ENCODE measurements around the gene MAG.

MAG gene, protein sequence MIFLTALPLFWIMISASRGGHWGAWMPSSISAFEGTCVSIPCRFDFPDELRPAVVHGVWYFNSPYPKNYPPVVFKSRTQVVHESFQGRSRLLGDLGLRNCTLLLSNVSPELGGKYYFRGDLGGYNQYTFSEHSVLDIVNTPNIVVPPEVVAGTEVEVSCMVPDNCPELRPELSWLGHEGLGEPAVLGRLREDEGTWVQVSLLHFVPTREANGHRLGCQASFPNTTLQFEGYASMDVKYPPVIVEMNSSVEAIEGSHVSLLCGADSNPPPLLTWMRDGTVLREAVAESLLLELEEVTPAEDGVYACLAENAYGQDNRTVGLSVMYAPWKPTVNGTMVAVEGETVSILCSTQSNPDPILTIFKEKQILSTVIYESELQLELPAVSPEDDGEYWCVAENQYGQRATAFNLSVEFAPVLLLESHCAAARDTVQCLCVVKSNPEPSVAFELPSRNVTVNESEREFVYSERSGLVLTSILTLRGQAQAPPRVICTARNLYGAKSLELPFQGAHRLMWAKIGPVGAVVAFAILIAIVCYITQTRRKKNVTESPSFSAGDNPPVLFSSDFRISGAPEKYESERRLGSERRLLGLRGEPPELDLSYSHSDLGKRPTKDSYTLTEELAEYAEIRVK

DNA sequence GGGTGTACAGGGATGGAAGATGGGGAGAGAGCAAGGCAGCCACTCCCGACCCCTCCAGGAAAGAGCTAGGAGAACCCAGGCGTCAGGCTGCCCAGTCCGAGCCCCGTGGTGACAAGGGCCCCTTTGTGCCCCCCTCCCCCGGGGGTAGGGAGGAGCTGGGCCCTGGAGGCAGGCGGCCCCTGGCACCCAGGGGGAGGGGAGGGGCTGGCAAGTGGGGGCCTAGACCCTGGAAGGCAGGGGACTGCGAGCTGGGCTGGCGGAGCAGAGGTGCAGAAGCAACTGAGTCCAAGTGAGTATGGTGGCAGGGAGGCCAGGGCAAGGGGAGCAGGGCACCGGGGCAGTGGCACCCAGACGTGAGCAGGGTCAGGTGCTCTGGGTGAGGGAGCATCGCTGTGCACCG, at the start of gene MAG:
TSS of gene MAG (plus strand) at position 246 of the 400 bp plus-strand sequence. CDS start 3,248 bp downstream, outside the sequence.
- H3K27ac ChIP-seq = no peak within 1 kb of the TSS
- H3K4me3 ChIP-seq = no peak within 1 kb of the TSS

DNA sequence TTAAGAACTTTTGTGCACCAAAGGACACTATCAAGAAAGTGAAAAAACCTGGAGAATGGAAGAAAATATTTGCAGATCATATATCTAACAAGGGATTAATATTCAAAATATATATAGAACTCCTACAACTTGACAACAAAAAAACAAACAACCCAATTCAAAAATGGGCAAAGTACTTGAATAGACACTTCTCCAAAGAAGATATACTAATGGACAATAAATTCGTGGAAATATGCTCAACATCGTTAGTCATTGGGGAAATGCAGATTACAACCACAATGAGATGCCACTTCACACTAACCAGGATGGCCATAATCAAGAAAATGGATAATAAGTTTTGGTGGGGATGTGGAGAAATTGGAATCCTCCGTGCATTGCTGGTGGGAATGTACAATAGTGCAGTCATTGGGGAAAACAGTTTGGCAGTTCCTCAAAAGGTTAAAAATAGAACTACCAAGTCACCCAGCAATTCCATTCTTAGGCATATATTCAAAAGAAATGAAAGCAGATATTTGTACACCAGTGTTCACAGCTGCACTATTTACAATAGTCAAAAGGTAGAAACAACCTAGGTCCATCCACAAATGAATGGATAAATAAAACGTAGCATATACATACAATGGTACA, 45.4 kb upstream of the MAG start:
- no peak overlapping the region for H3K9ac ChIP-seq (ENCODE audit: insufficient read length)
- DNase-seq (ENCODE audit: low read depth, low spot score) = no peak
- H3K9me3 ChIP-seq (ENCODE audit: low read depth, low read length) = no peaks in the 10 kb centered on the region
- no peaks in the 10 kb centered on the region for H3K36me3 ChIP-seq (ENCODE audit: insufficient read depth, low read length)
- H3K4me3 ChIP-seq = no peak overlapping the region
- no peak overlapping the region for H3K27ac ChIP-seq
- TF ChIP-seq POLR2AphosphoS5 (IDR thresholded peaks at IDR 0.05; ENCODE audit: borderline replicate concordance, low read depth, low read length) (no peak), EZH2 (IDR thresholded peaks at IDR 0.05) (no peak), FOXP2 (optimal IDR thresholded peaks at IDR 0.05; ENCODE audit: control extremely low read depth, extremely low read length, insufficient read depth) (no peak)

More for the DNA sequence above, at the start of gene MAG:
- Histone ChIP-seq H3K9me3 (ENCODE audit: low read depth, low read length) (no peaks in the 10 kb centered on the region), H3K36me3 (ENCODE audit: insufficient read depth, low read length) (no peaks in the 10 kb centered on the region), H3K9ac (ENCODE audit: insufficient read length) (no peak within 1 kb of the TSS)
- no peak for TF ChIP-seq EZH2 (IDR thresholded peaks at IDR 0.05)
- no peak for TF ChIP-seq FOXP2 (optimal IDR thresholded peaks at IDR 0.05; ENCODE audit: control extremely low read depth, extremely low read length, insufficient read depth)
- no peak for TF ChIP-seq POLR2AphosphoS5 (IDR thresholded peaks at IDR 0.05; ENCODE audit: borderline replicate concordance, low read depth, low read length)
- DNase-seq (ENCODE audit: low read depth, low spot score) = no peak

DNA sequence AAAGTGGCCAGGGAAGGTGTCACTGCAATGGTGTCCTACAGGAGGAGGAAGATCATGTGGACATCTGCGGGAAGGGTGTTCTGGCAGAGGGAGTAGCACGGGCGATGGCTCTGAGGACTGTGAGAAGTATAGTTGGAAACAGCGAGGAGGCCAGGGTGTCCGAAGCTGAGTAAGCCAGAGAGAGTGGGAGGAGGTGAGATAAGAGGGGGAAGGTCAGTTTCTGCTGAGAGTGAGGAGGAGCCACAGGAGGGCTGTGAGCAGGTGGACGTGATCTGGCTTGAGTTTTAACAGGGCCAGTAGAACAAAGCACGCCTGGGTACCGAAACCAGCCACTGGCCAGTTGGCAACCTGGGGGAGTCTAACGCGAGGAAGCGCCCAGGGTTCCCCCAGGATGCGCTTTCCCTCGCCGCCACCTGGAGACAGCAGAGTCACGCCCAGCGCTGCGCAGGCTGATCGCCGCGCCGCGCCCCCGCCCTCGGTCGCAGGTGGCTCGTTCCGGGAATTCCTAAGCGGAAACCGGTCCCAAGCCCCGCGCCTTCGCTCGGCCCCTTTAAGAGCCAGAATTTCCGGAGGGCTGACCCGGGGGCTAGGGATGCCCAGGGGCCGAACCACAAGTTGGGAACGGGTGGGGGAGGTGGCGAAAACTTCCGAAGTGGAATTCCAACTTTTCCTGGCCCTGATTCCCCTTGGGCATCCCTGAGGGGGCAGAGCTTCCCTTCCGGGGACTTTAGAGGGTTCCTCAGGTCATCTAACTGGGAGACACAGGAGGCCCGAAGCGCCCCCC, 44.2 kb upstream of the MAG start:
- H3K27ac ChIP-seq = no peak overlapping the region
- no peak for DNase-seq (ENCODE audit: low read depth, low spot score)

DNA sequence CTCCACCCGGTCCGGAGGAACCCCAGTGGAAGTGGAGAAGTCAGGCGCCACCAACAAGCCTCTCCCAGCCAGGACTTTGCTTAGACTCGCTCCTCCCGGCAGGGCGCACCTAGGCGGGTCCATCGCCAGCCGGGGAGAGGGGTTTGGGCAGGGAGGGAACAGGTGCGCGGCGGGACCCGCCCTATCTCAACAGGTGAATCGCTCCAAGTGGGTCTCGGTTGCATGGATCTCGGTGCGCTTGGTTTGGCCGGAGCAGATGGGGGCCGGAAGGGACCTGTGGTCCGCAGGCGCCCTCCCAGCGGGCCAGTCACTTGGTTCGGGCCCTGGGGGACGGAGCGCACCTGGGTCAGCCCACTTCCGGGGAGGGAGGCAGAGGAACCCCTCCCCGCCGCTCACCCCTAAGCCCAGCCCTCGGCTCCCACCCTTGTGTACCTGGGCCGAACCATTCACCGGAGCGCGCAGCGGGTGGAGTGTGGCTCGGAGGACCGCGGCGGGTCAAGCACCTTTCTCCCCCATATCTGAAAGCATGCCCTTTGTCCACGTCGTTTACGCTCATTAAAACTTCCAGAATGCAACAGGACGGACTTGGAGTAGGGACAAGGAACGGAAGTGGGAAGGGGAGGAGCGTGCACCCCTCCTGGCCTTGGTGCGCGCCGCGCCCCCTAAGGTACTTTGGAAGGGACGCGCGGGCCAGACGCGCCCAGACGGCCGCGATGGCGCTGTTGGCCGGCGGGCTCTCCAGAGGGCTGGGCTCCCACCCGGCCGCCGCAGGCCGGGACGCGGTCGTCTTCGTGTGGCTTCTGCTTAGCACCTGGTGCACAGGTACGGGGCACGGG, 43.4 kb upstream of the MAG start, which contains the start of gene LSR:
TSS of gene LSR (plus strand) at position 693 of the 836 bp plus-strand sequence. CDS start at position 714, 21 bp downstream.
- H3K9me3 ChIP-seq (ENCODE audit: low read depth, low read length) = no peaks in the 10 kb centered on the region
- TF ChIP-seq POLR2AphosphoS5 (IDR thresholded peaks at IDR 0.05; ENCODE audit: borderline replicate concordance, low read depth, low read length) (no peak), FOXP2 (optimal IDR thresholded peaks at IDR 0.05; ENCODE audit: control extremely low read depth, extremely low read length, insufficient read depth) (no peak), EZH2 (IDR thresholded peaks at IDR 0.05) (no peak)
- no peaks in the 10 kb centered on the region for H3K36me3 ChIP-seq (ENCODE audit: insufficient read depth, low read length)
- no peak within 1 kb of the TSS for H3K27ac ChIP-seq
- DNase-seq (ENCODE audit: low read depth, low spot score) = no peak
- no peak within 1 kb of the TSS for H3K9ac ChIP-seq (ENCODE audit: insufficient read length)
- H3K4me3 ChIP-seq = no peak within 1 kb of the TSS

More for the DNA sequence above, 44.2 kb upstream of the MAG start:
- H3K4me3 ChIP-seq = no peak overlapping the region
- H3K9ac ChIP-seq (ENCODE audit: insufficient read length) = no peak overlapping the region
- TF ChIP-seq EZH2 (IDR thresholded peaks at IDR 0.05) (no peak), FOXP2 (optimal IDR thresholded peaks at IDR 0.05; ENCODE audit: control extremely low read depth, extremely low read length, insufficient read depth) (no peak), POLR2AphosphoS5 (IDR thresholded peaks at IDR 0.05; ENCODE audit: borderline replicate concordance, low read depth, low read length) (no peak)
- no peaks in the 10 kb centered on the region for H3K9me3 ChIP-seq (ENCODE audit: low read depth, low read length)
- no peaks in the 10 kb centered on the region for H3K36me3 ChIP-seq (ENCODE audit: insufficient read depth, low read length)

DNA sequence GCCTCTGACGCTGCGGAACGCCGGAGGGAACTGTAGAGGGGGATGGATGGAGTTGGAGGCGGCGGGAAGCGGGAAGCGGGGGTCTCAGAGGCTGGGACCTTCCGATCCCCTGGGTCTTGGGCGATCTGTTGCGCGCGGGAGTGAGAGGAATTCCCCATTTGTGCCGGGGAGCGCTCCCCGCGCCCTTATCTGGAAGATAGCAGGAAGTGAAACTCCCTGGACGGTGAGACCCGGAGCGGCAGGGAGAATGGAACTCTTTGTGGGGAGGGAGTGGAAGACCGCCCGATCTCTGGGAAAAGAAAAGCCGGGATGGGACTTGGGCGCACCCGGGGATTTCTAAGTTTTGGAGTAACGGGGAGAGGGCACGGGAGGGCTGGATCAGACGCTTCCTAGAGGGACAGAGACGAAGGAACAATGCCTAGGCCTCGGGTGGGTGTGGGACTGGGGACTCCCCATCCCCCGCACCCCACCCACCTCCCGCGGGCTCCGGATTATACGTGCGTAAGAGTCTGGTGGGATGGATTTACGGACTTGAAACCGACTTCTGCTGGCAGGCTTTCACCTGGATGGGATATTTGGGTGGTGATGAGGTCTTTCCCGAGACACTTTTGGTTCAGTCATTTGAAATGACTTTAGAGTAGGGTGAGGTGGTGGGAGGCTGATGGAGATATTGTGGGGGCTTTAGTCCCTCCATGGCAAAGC, 42.7 kb upstream of the MAG start:
- Histone ChIP-seq H3K27ac (no peak overlapping the region), H3K36me3 (ENCODE audit: insufficient read depth, low read length) (no peaks in the 10 kb centered on the region), H3K9ac (ENCODE audit: insufficient read length) (no peak overlapping the region), H3K4me3 (no peak overlapping the region), H3K9me3 (ENCODE audit: low read depth, low read length) (no peaks in the 10 kb centered on the region)
- no peak for TF ChIP-seq EZH2 (IDR thresholded peaks at IDR 0.05)
- no peak for TF ChIP-seq POLR2AphosphoS5 (IDR thresholded peaks at IDR 0.05; ENCODE audit: borderline replicate concordance, low read depth, low read length)
- no peak for TF ChIP-seq FOXP2 (optimal IDR thresholded peaks at IDR 0.05; ENCODE audit: control extremely low read depth, extremely low read length, insufficient read depth)
- DNase-seq (ENCODE audit: low read depth, low spot score) = no peak

DNA sequence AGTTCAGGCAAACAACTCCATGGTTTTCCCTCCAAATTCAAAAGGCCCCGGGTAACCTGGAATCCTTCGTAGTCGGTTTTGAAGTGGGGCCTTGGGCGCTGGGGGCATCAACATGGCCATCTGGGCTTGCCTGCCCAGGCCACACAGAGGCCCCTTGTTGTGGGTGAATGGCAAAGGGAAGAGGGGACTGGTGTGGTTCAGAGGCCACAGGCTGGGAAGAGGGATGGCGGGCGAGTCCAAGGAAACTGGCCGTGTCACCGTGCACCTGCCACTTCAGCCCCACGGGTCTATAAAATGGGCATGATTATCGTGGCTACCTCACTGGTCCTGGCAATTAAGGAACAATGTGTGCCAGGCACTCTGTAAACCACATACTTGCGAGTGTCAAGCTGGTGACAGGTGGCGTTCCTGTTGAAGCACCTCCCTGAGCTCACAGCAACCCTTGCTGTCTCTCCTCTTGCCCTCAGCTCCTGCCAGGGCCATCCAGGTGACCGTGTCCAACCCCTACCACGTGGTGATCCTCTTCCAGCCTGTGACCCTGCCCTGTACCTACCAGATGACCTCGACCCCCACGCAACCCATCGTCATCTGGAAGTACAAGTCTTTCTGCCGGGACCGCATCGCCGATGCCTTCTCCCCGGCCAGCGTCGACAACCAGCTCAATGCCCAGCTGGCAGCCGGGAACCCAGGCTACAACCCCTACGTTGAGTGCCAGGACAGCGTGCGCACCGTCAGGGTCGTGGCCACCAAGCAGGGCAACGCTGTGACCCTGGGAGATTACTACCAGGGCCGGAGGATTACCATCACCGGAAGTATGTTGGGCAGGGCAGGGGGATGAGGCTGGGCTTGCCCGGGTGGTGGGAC, 41.9 kb upstream of the MAG start:
- H3K36me3 ChIP-seq (ENCODE audit: insufficient read depth, low read length) = no peaks in the 10 kb centered on the region
- no peak overlapping the region for H3K27ac ChIP-seq
- no peak overlapping the region for H3K9ac ChIP-seq (ENCODE audit: insufficient read length)
- TF ChIP-seq FOXP2 (optimal IDR thresholded peaks at IDR 0.05; ENCODE audit: control extremely low read depth, extremely low read length, insufficient read depth) = no peak
- no peaks in the 10 kb centered on the region for H3K9me3 ChIP-seq (ENCODE audit: low read depth, low read length)
- no peak for DNase-seq (ENCODE audit: low read depth, low spot score)
- no peak overlapping the region for H3K4me3 ChIP-seq

Measured in SK-N-MC (cell line).